CD4-positive, alpha-beta T cell (primary cell): ENCODE measurements around the gene PTCD1. TPM values are rescaled to one million over a fixed set of nuclear protein-coding genes. Genes with fewer than 3 reads are reported as not detected.

ENCODE experiments used
- ATAC-seq: fragments of 200-7000 bp; cut with Tn5 transposase; one replicate; pipeline ENCODE4 v1.10.0; 2022; ENCODE audit warnings: mild to moderate bottlenecking; ENCODE audit not compliant: poor library complexity
- CTCF ChIA-PET: fragments of 350-600 bp; sonication (Branson Sonifier 250); formaldehyde crosslinking; loops from one replicate; lab custom pipeline; 2021; ENCODE audit warnings: antibody characterized with exemption, inconsistent platforms; lab: Charles Lee
- POLR2A ChIA-PET: fragments of 350-600 bp; sonication (Branson Sonifier 250); formaldehyde crosslinking; loops from one replicate; lab custom pipeline; 2021; ENCODE audit warnings: antibody characterized with exemption, inconsistent platforms; lab: Charles Lee
- DNase-seq, 14 experiments: peaks; one replicate each; pipeline ENCODE4 v3.0.0-alpha.2; 2013 to 2020; ENCODE audit warnings: mixed read lengths in 2 of 14
- H3K27ac ChIP-seq, 2 donors: one replicate each; pipeline versions ENCODE4 v1.5.1 to v1.7.0; 2013; ENCODE audit warnings: low read length in 2 of 2, low read depth in 1 of 2, mild to moderate bottlenecking in 1 of 2
- H3K27me3 ChIP-seq, 2 experiments: 1 replicate in 1 of 2; 2 replicates in 1 of 2; pipeline versions ENCODE4 v1.6.1 to v1.7.0; 2013; ENCODE audit warnings: low read length in 2 of 2, control low read depth in 1 of 2, mild to moderate bottlenecking in 1 of 2, moderate library complexity in 1 of 2; ENCODE audit not compliant: insufficient read depth in 2 of 2, control insufficient read depth in 1 of 2
- H3K36me3 ChIP-seq: one replicate; pipeline ENCODE4 v1.6.1; 2013; ENCODE audit warnings: low read length, control low read depth; ENCODE audit not compliant: insufficient read depth
- H3K4me1 ChIP-seq: one replicate; pipeline ENCODE4 v1.6.1; 2013; ENCODE audit warnings: low read length, control low read depth; ENCODE audit not compliant: insufficient read depth
- H3K4me3 ChIP-seq: one replicate; pipeline ENCODE4 v1.5.1; 2013; ENCODE audit warnings: mild to moderate bottlenecking, low read length, moderate library complexity
- H3K9me3 ChIP-seq, 2 experiments: 1 replicate in 1 of 2; 2 replicates in 1 of 2; pipeline versions ENCODE4 v1.6.1 to v1.7.0; 2013; ENCODE audit warnings: low read length in 2 of 2, mild to moderate bottlenecking in 2 of 2, control low read depth in 1 of 2, moderate library complexity in 1 of 2; ENCODE audit not compliant: control insufficient read depth in 1 of 2, insufficient read depth in 1 of 2
- H3K27ac Mint-ChIP-seq: one replicate; pipeline ENCODE4 v1.8.0; 2020; ENCODE audit warnings: mixed read lengths
- H3K27me3 Mint-ChIP-seq: one replicate; pipeline ENCODE4 v1.8.0; 2021; ENCODE audit warnings: mixed read lengths
- H3K36me3 Mint-ChIP-seq: one replicate; pipeline ENCODE4 v1.8.0; 2021; ENCODE audit warnings: low read depth, mixed read lengths
- H3K4me1 Mint-ChIP-seq: one replicate; pipeline ENCODE4 v1.8.0; 2021; ENCODE audit warnings: low read depth, mixed read lengths
- H3K4me3 Mint-ChIP-seq: one replicate; pipeline ENCODE4 v1.8.0; 2020; ENCODE audit warnings: mild to moderate bottlenecking, mixed read lengths
- H3K9me3 Mint-ChIP-seq: one replicate; pipeline ENCODE4 v1.8.0; 2020; ENCODE audit warnings: mixed read lengths
- intact Hi-C, 2 experiments: fragments of 100-400 bp; cut with DNase I in 1 of 2; cut with micrococcal nuclease in 1 of 2; formaldehyde crosslinking; loops; one replicate each; pipeline versions ENCODE4 v1.15.1 to v1.9.0; 2023 to 2025; cut with DNase I, micrococcal nuclease
- total RNA-seq, 174 experiments: library from RNA in 2 of 174; stranded (reverse) in 2 of 174; gene quantifications; one replicate each; pipeline ENCODE4 v1.2.3 and lab custom pipeline; 2021 to 2026
- TF ChIP-seq, protein P1 (sequence below): fragments of 200-600 bp; IDR thresholded peaks from one replicate; pipeline ENCODE4 v1.8.0; 2022; ENCODE audit warnings: antibody characterized with exemption, mild to moderate bottlenecking

PTCD1 gene
- total RNA-seq, 2 experiments from 2014 or later, result 4.8 to 5.3 TPM

DNA sequence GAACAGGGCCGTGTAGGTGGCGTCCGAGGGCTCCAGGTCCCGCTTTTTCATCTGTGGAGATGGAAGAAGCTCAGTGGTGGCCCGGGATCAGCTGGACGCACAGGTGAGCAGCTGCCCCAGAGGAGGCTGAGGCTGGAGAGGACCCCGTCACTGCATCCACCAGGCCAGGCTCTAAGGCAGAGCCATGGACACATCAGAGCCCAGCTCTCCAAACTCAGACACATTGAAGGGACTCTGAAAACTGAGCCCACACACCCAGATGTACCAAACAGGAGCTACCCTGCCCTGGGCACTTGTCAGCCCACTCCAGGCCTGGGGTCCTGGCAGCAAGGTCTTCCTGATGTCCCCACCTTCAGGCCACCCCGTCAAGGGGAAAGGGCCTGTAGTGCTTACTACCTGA lies 8.8 kb downstream of the PTCD1 start:
- peaks cover 8% of the 10 kb centered on the region for H3K4me1 ChIP-seq
- Mint-ChIP-seq H3K4me1 (peaks cover 7% of the 10 kb centered on the region), H3K4me3 (no peak overlapping the region), H3K36me3 (peaks cover 51% of the 10 kb centered on the region), H3K9me3 (no peaks in the 10 kb centered on the region), H3K27ac (no peak overlapping the region), H3K27me3 (no peaks in the 10 kb centered on the region)
- no peak for DNase-seq
- no peak for ATAC-seq
- CTCF ChIA-PET, result no interaction called here
- POLR2A ChIA-PET, result no interaction called here
- peaks cover 39% of the 10 kb centered on the region for H3K36me3 ChIP-seq
- H3K9me3 ChIP-seq, result no peaks in the 10 kb centered on the region
- no peak overlapping the region for H3K4me3 ChIP-seq
- H3K27me3 ChIP-seq, result no peaks in the 10 kb centered on the region
- intact Hi-C loops, result loop anchor here in 1 of 2 experiments (10.0 kb wide), 1 partner anchor 555 kb away; no protein-coding TSS in a partner anchor
- H3K27ac ChIP-seq, result no peak overlapping the region
- TF ChIP-seq, protein P1, sequence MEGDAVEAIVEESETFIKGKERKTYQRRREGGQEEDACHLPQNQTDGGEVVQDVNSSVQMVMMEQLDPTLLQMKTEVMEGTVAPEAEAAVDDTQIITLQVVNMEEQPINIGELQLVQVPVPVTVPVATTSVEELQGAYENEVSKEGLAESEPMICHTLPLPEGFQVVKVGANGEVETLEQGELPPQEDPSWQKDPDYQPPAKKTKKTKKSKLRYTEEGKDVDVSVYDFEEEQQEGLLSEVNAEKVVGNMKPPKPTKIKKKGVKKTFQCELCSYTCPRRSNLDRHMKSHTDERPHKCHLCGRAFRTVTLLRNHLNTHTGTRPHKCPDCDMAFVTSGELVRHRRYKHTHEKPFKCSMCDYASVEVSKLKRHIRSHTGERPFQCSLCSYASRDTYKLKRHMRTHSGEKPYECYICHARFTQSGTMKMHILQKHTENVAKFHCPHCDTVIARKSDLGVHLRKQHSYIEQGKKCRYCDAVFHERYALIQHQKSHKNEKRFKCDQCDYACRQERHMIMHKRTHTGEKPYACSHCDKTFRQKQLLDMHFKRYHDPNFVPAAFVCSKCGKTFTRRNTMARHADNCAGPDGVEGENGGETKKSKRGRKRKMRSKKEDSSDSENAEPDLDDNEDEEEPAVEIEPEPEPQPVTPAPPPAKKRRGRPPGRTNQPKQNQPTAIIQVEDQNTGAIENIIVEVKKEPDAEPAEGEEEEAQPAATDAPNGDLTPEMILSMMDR, result no peak

DNA sequence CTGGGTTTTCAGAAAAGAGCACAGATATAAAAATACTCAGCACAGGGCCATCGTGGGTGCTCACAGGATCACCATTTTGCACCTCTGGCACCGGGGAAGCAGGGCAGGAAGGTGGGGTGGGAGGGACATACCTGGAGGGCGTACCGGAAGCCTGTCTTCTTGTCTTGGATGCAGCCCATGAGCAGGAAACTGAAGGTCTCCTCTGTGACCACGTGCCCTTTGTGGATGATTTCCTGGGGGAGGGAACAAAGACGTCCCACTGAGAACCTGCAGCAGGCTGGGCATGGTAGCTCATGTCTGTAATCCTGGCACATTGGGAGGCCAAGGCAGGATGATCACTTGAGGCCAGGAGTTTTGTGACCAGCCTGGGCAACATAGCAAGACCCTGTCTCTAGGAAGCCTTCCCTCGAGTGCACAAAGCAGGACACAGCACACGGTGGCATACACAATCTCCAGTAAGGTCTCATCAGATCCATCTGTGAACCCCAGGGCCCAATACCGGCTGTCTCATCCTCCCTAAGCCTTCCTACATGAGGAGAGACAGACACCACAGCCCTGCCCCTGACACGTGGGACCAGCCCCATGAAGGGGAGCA lies 9.5 kb downstream of the PTCD1 start:
- no peaks in the 10 kb centered on the region for H3K27me3 Mint-ChIP-seq
- ATAC-seq, result peak; percentile 87
- H3K4me3 Mint-ChIP-seq, result no peak overlapping the region
- intact Hi-C loops, result no loop called here
- H3K27me3 ChIP-seq, result no peaks in the 10 kb centered on the region
- TF ChIP-seq, protein P1, result no peak
- ChIA-PET CTCF (no interaction called here), POLR2A (no interaction called here)
- H3K27ac Mint-ChIP-seq, result no peak overlapping the region
- peaks cover 7% of the 10 kb centered on the region for H3K4me1 Mint-ChIP-seq
- peaks cover 56% of the 10 kb centered on the region for H3K36me3 Mint-ChIP-seq
- no peak overlapping the region for H3K4me3 ChIP-seq
- no peak overlapping the region for H3K27ac ChIP-seq
- no peaks in the 10 kb centered on the region for H3K9me3 Mint-ChIP-seq
- peaks cover 42% of the 10 kb centered on the region for H3K36me3 ChIP-seq
- DNase-seq, result peak in 6 of 14 experiments; percentile 15 to 50 (median 26)
- no peaks in the 10 kb centered on the region for H3K9me3 ChIP-seq
- peaks cover 8% of the 10 kb centered on the region for H3K4me1 ChIP-seq

DNA sequence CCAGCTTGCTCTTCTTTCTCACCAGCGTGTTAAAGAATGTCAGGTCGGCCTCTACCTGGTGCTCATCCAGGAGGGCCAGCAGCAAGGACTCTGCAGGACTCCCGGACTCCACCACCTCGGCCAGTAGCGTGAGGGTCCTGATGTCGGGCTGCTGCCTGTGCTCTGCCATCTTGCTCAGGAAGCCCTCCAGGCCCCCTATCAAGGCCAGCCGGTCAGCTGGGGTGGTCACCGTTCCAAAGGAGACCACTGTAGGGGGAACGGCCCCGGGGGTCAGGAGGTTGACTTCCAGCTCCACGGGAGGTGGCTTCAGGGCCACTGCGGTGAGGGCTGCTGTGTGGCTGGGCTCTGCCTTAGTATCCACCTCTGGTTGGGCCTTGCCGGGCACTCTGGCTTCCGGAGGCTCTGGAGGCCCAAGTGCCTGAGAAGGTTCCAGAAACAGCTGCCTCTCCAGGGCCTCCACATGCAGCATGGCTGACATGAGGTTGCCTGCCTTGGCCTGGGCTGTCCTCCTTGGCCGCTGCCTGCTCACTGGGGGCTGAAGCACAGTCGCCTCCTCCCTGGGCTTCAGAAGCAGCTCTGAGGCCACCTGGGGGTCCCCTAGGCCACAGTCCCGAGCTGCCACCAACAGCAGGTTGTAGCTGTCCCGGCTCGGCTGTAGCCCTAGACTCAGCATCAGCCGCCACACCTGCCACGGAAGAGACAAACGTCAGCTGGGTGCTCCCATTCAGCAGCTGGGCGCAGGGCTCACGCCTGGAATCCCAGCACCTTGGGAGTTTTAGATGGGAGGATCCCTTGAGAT lies 13.5 kb downstream of the PTCD1 start:
- H3K4me1 Mint-ChIP-seq, result peaks cover 7% of the 10 kb centered on the region
- H3K9me3 ChIP-seq, result no peaks in the 10 kb centered on the region
- no peak overlapping the region for H3K27ac Mint-ChIP-seq
- no peaks in the 10 kb centered on the region for H3K27me3 Mint-ChIP-seq
- H3K36me3 Mint-ChIP-seq, result peaks cover 68% of the 10 kb centered on the region
- H3K9me3 Mint-ChIP-seq, result no peaks in the 10 kb centered on the region
- ChIA-PET POLR2A (no interaction called here), CTCF (no interaction called here)
- TF ChIP-seq, protein P1, result no peak
- no peaks in the 10 kb centered on the region for H3K27me3 ChIP-seq
- no peak for DNase-seq
- H3K4me1 ChIP-seq, result peaks cover 8% of the 10 kb centered on the region
- H3K4me3 ChIP-seq, result no peak overlapping the region
- no peak for ATAC-seq
- no peak overlapping the region for H3K27ac ChIP-seq
- H3K36me3 ChIP-seq, result peaks cover 50% of the 10 kb centered on the region
- no peak overlapping the region for H3K4me3 Mint-ChIP-seq
- intact Hi-C loops, result no loop called here
